Endothelial cell of umbilical vein (primary cell): ENCODE data around the gene MINDY4B. TPM values are rescaled to one million over a fixed set of nuclear protein-coding genes. Genes with fewer than 3 reads are reported as not detected.
"Not testable (repeated sequence)": the region's sequence is repeated elsewhere in the genome, so short reads cannot be mapped to it uniquely, and the experiment has no call there.

Source experiments
- BruUV-seq: library from RNA; stranded (reverse); fragments of 400-500 nt; replicated peaks from 2 replicates; lab custom pipeline; 2021; lab: Mats Ljungman, UMichigan
- CTCF ChIA-PET: fragments of 300-600, 350-600 bp; sonication (Branson Sonifier 250); formaldehyde crosslinking; loops from one replicate; lab custom pipeline; 2021; ENCODE audit warnings: antibody characterized with exemption, inconsistent platforms; lab: Charles Lee
- POLR2A ChIA-PET: fragments of 300-600, 350-600 bp; sonication (Branson Sonifier 250); formaldehyde crosslinking; loops from one replicate; lab custom pipeline; 2021; ENCODE audit warnings: antibody characterized with exemption, inconsistent platforms; lab: Charles Lee
- DNase-seq: peaks from one replicate; pipeline ENCODE4 v3.0.0-alpha.2; 2011; ENCODE audit warnings: low read depth, low spot score
- FAIRE-seq: peaks from 2 replicates; lab custom pipeline; 2011; peaks lifted over from hg19 to GRCh38; lab: Jason Lieb, UNC
- H2AFZ ChIP-seq: 2 replicates; pipeline ENCODE4 v1.6.0; 2012; ENCODE audit warnings: low read depth, low read length, control low read depth, inconsistent platforms
- H3K27ac ChIP-seq: 2 replicates; pipeline ENCODE4 v1.5.1; 2011; ENCODE audit warnings: low read depth, mild to moderate bottlenecking, control low read depth, low read length, moderate library complexity; ENCODE audit not compliant: insufficient read depth
- H3K27me3 ChIP-seq, 2 experiments: 2 replicates each; pipeline versions ENCODE4 v1.6.0 to v1.6.1; 2011; ENCODE audit warnings: low read length in 2 of 2, mixed read lengths in 1 of 2; ENCODE audit not compliant: control insufficient read depth in 2 of 2, insufficient read depth in 2 of 2
- H3K36me3 ChIP-seq, 2 experiments: 2 replicates in 1 of 2; 3 replicates in 1 of 2; pipeline ENCODE4 v1.5.1; 2011; ENCODE audit warnings: low read length in 2 of 2, mild to moderate bottlenecking in 1 of 2, moderate library complexity in 1 of 2; ENCODE audit not compliant: control insufficient read depth in 2 of 2, insufficient read depth in 2 of 2; ENCODE audit errors: extremely low read depth in 1 of 2
- H3K4me1 ChIP-seq: 3 replicates; pipeline ENCODE4 v1.5.1; 2011; ENCODE audit warnings: mild to moderate bottlenecking, low read length; ENCODE audit not compliant: control insufficient read depth, insufficient read depth; ENCODE audit errors: extremely low read depth
- H3K4me2 ChIP-seq: 2 replicates; pipeline ENCODE4 v1.6.1; 2011; ENCODE audit warnings: low read length, control low read depth, mixed read lengths; ENCODE audit not compliant: insufficient read depth
- H3K4me3 ChIP-seq, 3 experiments: fragments of 200-600 bp in 1 of 3; sonication (generic), shearing (Covaris generic) in 1 of 3; replicated peaks in 1 of 3; 2 replicates each; pipeline ENCODE4 v1.5.1; 2011 to 2016; ENCODE audit warnings: control low read depth in 3 of 3, low read length in 3 of 3, mild to moderate bottlenecking in 2 of 3, inconsistent platforms in 1 of 3, low read depth in 1 of 3, moderate library complexity in 1 of 3; ENCODE audit not compliant: insufficient read depth in 1 of 3
- H3K79me2 ChIP-seq: 2 replicates; pipeline ENCODE4 v1.6.0; 2012; ENCODE audit warnings: low read length, inconsistent platforms; ENCODE audit not compliant: control insufficient read depth, insufficient read depth
- H3K9ac ChIP-seq: replicated peaks from 2 replicates; pipeline ENCODE3; 2011; ENCODE audit warnings: low read length, control low read depth; ENCODE audit not compliant: insufficient read depth; ENCODE audit errors: extremely low read depth
- H3K9me1 ChIP-seq: replicated peaks from 3 replicates; pipeline ENCODE4 v1.6.0; 2011; ENCODE audit warnings: mild to moderate bottlenecking, low read length; ENCODE audit not compliant: control insufficient read depth, insufficient read depth; ENCODE audit errors: extremely low read depth
- H3K9me3 ChIP-seq: replicated peaks from 2 replicates; pipeline ENCODE4 v1.5.1; 2012; ENCODE audit warnings: low read length, inconsistent platforms; ENCODE audit not compliant: control insufficient read depth, insufficient read depth
- H4K20me1 ChIP-seq: replicated peaks from 2 replicates; pipeline ENCODE3; 2011; ENCODE audit warnings: mild to moderate bottlenecking, low read length; ENCODE audit not compliant: control insufficient read depth, insufficient read depth; ENCODE audit errors: extremely low read depth
- FOS ChIP-seq: IDR thresholded peaks from 2 replicates; pipeline ENCODE4 v1.6.1; 2011; ENCODE audit warnings: mild to moderate bottlenecking, low read length, moderate library complexity, borderline replicate concordance; ENCODE audit not compliant: insufficient read depth
- GATA2 ChIP-seq: IDR thresholded peaks from 2 replicates; pipeline ENCODE4 v1.7.0; 2011; ENCODE audit warnings: low read depth, mild to moderate bottlenecking, moderate library complexity, mixed read lengths, low read length; ENCODE audit not compliant: insufficient read length, insufficient read depth
- JUN ChIP-seq: IDR thresholded peaks from 2 replicates; pipeline ENCODE4 v1.6.1; 2011; ENCODE audit warnings: borderline replicate concordance, low read depth; ENCODE audit not compliant: insufficient read length, insufficient read depth
- MYC ChIP-seq: IDR thresholded peaks from one replicate; pipeline ENCODE4 v1.6.1; 2011; ENCODE audit warnings: mild to moderate bottlenecking, low read depth, low read length
- POLR2A ChIP-seq: IDR thresholded peaks from 2 replicates; pipeline ENCODE4 v1.6.1; 2012; ENCODE audit warnings: low read depth, mild to moderate bottlenecking, control low read depth, low read length
- dilution Hi-C: fragments of 300-500 bp; cut with MboI; formaldehyde crosslinking; loops from one replicate; pipeline ENCODE4 v1.15.0; 2019; ENCODE audit warnings: low sequenced_read_pairs; ENCODE audit not compliant: extremely low pct_ligation_motif_present
- intact Hi-C: fragments of 100-400 bp; cut with micrococcal nuclease; formaldehyde crosslinking; loops from one replicate; pipeline ENCODE4 v1.10.0; 2022
- polyA plus RNA-seq, 4 experiments: library from polyadenylated mRNA; depleted of rRNA in 3 of 4; stranded (reverse) in 3 of 4; unstranded in 1 of 4; fragments of >200 nt; gene quantifications; 2 replicates each; pipeline versions ENCODE4 v1.2.1 to v1.2.3, GENCODE V29; 2011 to 2012; ENCODE audit warnings: missing spikeins in 1 of 4
- total RNA-seq: library from RNA; stranded (reverse); gene quantifications from 2 replicates; pipeline ENCODE4 v1.2.3, GENCODE V29; 2021
- TF ChIP-seq, protein P1 (sequence below): IDR thresholded peaks from 2 replicates; pipeline ENCODE4 v1.6.1; 2011; ENCODE audit not compliant: insufficient read depth, insufficient read length
- TF ChIP-seq, protein P2 (sequence below), 2 donors: IDR thresholded peaks; 1 replicate in 1 of 2; 2 replicates in 1 of 2; pipeline ENCODE4 v1.5.1; 2011; ENCODE audit warnings: low read length in 2 of 2, mild to moderate bottlenecking in 2 of 2, moderate library complexity in 2 of 2, control low read depth in 1 of 2, inconsistent platforms in 1 of 2, low read depth in 1 of 2; ENCODE audit not compliant: insufficient read depth in 1 of 2; ENCODE audit errors: extremely low read depth in 1 of 2

Gene MINDY4B
- total and polyA plus RNA-seq, 2 donors (not counting 3 experiments of a cell fraction or from before 2014, with no cell fraction given): not detected

DNA sequence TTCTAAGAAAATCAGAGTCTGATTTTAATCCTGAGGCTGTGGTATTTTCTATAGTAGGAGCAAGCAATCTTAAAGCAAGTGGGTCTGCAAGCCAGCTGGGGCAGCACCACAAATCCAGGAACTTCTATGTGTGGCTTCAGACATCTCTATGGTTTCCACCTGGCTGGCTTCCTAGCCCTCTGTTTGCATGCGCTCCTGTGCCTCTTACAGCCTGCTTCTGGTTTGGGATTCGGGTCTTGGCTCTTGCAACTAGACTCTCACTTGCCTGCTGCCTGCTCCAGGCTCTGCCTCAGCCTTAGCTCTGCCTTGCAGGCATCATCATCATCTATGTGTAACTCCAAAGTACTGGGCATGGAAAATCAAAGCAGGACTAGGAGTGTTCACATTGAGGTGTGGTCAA lies 43.4 kb downstream of the MINDY4B start:
- intact Hi-C loops: no loop called here
- DNase-seq (no peak), FAIRE-seq (no peak)
- H3K9me1 ChIP-seq: no peaks in the 10 kb centered on the region
- no peaks in the 10 kb centered on the region for H4K20me1 ChIP-seq
- H3K27me3 ChIP-seq: peaks cover 0 to 8% of the 10 kb centered on the region in 2 experiments
- POLR2A ChIA-PET: no interaction called here
- TF ChIP-seq POLR2A (no peak), FOS (no peak), MYC (no peak), GATA2 (no peak), JUN (no peak)
- TF ChIP-seq, protein P1, sequence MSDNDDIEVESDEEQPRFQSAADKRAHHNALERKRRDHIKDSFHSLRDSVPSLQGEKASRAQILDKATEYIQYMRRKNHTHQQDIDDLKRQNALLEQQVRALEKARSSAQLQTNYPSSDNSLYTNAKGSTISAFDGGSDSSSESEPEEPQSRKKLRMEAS: no peak
- TF ChIP-seq, protein P2, sequence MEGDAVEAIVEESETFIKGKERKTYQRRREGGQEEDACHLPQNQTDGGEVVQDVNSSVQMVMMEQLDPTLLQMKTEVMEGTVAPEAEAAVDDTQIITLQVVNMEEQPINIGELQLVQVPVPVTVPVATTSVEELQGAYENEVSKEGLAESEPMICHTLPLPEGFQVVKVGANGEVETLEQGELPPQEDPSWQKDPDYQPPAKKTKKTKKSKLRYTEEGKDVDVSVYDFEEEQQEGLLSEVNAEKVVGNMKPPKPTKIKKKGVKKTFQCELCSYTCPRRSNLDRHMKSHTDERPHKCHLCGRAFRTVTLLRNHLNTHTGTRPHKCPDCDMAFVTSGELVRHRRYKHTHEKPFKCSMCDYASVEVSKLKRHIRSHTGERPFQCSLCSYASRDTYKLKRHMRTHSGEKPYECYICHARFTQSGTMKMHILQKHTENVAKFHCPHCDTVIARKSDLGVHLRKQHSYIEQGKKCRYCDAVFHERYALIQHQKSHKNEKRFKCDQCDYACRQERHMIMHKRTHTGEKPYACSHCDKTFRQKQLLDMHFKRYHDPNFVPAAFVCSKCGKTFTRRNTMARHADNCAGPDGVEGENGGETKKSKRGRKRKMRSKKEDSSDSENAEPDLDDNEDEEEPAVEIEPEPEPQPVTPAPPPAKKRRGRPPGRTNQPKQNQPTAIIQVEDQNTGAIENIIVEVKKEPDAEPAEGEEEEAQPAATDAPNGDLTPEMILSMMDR (IDR thresholded peaks at IDR 0.05; ENCODE audit: extremely low read depth in 1 of 2, insufficient read depth in 1 of 2, low read depth in 1 of 2, low read length in 2 of 2): no peak
- CTCF ChIA-PET: interaction anchor here (1.6 kb wide), 1 partner anchor 74 kb away, joined by 7 read pairs; no protein-coding TSS in a partner anchor
- no peak overlapping the region for H3K4me2 ChIP-seq
- H3K27ac ChIP-seq: no peak overlapping the region
- no peaks in the 10 kb centered on the region for H3K79me2 ChIP-seq
- no peaks in the 10 kb centered on the region for H3K4me1 ChIP-seq
- BruUV-seq: no TSS peak
- no peaks in the 10 kb centered on the region for H3K9me3 ChIP-seq
- H3K4me3 ChIP-seq: no peak overlapping the region
- no peaks in the 10 kb centered on the region for H3K36me3 ChIP-seq
- dilution Hi-C loops: no loop called here
- no peak overlapping the region for H2AFZ ChIP-seq
- no peak overlapping the region for H3K9ac ChIP-seq

DNA sequence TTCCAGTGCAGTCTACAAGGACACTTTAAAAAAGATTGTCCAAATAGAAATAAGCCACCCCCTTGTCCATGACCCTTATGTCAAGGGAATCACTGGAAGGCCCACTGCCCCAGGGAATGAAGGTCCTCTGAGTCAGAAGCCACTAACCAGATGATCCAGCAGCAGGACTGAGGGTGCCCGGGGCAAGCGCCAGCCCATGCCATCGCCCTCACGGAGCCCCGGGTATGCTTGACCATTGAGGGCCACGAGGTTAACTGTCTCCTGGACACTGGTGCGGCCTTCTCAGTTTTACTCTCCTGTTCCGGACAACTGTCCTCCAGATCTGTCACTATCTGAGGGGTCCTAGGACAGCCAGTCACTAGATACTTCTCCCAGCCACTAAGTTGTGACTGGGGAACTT lies 47.3 kb downstream of the MINDY4B start:
- H3K9me1 ChIP-seq, H3K9ac ChIP-seq, POLR2A ChIA-PET, FAIRE-seq, H4K20me1 ChIP-seq, H3K27me3 ChIP-seq, CTCF ChIA-PET, H3K27ac ChIP-seq, BruUV-seq, H3K79me2 ChIP-seq, H2AFZ ChIP-seq, intact Hi-C loops, H3K4me1 ChIP-seq, H3K4me3 ChIP-seq, H3K36me3 ChIP-seq, H3K4me2 ChIP-seq, H3K9me3 ChIP-seq, dilution Hi-C loops, DNase-seq: not testable (repeated sequence)
